HG02678 (cell line): Measurements from ENCODE around the gene NPRL2.

Experiments used
- ATAC-seq: cut with Tn5 transposase; IDR thresholded peaks from one replicate; pipeline ENCODE4 v1.9.1; 2021; ENCODE audit warnings: mild to moderate bottlenecking, moderate library complexity; ENCODE audit not compliant: unreplicated experiment

The NPRL2 gene

GRCh38 chr3:50327943-50328691 is 22.5 kb downstream of the NPRL2 start, which contains the start of gene TUSC2:
TUSC2 (minus strand) TSS chr3:50328223; CDS start chr3:50328099, 124 bp downstream.
- peak; percentile 94 for ATAC-seq

DNA sequence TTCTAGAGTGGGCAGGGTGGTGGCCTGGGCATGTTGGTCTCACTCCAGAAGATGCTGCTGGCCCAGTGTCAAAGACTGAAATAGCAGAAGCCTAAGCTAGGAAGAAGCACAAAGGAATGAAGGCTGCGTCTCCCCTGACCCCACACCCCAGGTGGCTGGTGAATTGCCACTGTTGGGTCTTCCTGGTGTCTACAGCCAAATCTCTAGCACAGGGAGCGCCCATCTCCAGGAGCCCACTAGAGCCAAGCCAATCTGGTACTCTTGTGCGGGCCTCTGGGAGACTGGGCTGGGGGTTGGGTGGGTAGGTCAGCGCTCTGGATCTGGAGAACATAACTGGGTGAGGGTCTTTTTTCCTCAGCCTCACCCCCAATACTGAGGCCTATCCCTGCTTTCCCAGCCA is 23.4 kb downstream of the NPRL2 start:
- ATAC-seq = no peak

DNA sequence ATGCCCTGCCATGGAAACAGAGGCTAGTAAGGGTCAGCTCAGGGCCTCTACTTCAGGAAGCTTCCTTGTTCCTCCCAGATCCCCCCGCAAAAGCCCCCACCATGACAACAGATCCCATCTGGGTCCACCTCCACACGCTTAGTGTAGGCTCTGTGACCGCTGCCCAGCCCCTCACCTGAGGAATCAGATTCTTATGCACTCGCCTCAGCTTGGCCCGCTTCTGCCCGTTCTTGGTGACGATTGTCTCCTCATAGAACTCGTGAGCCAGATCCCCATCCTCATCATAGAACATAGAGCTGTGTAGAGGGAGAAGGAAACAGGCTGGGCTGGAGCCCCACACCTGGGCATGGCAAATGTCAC is 24.4 kb downstream of the NPRL2 start:
- ATAC-seq = no peak

- ATAC-seq = no peak
Measured at GRCh38 chr3:50325497-50326181, 24.9 kb downstream of the NPRL2 start.

DNA sequence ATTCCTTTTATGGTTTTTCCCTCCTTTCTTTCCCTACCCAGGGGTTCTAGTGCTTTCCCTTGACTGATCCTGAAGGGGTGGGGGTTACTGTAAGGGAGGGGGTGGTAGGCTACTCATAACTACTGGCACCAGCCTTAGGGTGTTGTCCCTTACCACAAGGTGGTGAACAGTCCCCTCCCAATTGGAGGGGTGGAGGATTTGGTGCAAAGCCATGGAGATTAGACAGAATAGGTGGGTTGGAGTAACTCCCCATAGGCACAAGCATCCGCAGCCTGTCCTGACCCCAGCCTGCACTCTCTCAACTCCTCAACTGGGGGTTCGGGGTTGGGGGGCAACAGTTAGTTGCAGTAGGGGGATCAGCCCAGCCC is 25.5 kb downstream of the NPRL2 start:
- ATAC-seq = no peak

DNA sequence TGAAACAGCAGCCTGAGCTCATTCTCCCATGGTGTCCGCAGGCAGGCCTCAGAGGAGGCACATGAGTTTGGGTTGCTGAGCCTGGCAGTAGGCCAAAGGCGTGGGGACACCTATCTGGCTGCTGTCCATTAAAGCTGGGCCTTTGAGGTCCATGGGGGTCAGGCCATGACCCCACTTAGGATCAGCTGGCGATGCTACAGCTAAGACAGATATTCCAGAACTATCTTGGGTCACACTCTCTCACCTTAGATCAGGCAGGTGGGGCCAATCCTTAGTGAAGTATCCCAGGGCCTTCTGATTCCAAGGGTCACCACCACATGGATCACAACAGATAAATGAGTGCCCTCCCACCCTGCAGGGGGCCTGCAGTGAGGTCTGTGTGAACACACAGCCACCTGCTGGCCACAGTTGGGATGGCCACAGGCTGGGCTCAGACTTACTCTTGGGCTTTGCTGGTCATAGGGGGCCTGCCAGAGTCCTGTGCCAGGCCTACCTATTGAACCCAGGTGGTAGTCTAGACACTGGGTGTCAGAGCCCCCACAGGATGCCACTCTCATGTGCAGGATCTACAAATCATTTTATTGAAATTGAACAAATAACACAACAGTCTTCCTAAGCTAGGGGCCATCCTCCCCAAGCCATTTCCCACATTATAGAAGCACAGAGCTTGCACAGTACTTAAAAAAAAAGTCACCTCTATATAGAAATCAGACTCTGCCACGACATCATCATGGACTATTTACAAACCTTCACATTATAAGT is 26.0 kb downstream of the NPRL2 start:
- ATAC-seq = no peak

GRCh38 chr3:50323614-50324199 is 26.9 kb downstream of the NPRL2 start:
- no peak for ATAC-seq

DNA sequence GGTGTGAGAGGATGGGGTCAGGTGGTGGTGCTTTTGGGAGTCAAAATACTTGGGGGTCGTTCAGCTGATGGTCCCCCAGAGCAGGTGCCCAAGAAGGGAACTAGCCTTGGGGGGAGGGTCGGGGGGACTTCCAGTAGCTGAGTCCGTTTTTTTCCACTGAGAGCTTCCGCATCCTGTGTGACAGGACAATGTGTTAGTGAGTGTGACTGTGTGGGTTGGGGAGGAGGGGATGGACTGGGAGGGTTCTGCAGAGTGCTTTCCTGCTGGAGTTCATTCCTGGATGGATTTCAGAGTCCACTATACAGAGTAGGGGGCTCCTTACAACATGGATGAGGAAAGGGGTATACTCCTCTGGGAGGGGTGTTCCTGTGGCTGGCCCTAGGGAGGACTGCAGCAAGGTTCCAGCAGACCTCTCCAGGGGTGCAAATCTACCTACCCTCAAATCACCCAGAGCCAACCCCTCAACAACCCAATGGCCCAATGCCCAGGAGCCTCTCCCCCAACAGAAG is 27.4 kb downstream of the NPRL2 start:
- ATAC-seq = no peak

DNA sequence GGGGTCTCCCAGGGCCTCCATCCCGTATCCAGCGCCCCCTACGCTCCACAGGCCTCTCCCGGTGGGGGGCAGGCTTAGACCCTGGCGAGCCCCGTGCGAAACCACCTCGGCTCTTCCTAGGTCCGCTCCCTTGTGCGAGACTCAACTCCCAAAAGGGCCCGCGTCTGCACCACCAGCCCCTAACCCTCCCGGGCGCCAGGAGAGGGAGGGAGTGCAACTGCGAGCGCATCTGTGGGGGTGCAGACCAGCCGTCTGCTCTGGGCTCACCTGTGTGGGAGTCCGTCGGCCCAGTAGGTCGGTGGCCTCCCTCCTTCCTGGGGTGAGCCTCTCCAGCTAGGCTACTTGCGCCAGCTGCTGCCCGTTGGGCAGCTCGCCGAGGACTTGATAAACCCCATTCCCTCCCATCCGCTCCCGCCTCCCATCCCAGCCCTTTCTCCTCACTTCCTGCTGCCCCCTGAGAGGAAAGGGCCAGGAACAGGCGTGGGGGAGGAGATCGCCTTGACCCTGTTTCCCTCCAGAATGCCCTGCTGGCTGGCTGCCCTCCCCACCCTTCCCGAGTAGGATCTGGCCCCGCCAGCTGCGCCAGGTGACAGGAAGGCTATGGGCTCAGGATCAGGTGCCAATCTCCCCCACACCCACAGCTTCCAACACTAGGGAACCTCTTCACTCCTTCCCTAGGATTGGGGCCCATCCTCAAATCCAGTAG is 28.0 kb downstream of the NPRL2 start, which contains the start of gene HYAL2:
TSS of gene HYAL2 (minus strand) at position 360 of the 706 bp plus-strand sequence. CDS start 2,256 bp downstream, outside the sequence.
- ATAC-seq = no peak

- ATAC-seq = no peak
Measured at GRCh38 chr3:50322115-50322385, 28.5 kb downstream of the NPRL2 start.

DNA sequence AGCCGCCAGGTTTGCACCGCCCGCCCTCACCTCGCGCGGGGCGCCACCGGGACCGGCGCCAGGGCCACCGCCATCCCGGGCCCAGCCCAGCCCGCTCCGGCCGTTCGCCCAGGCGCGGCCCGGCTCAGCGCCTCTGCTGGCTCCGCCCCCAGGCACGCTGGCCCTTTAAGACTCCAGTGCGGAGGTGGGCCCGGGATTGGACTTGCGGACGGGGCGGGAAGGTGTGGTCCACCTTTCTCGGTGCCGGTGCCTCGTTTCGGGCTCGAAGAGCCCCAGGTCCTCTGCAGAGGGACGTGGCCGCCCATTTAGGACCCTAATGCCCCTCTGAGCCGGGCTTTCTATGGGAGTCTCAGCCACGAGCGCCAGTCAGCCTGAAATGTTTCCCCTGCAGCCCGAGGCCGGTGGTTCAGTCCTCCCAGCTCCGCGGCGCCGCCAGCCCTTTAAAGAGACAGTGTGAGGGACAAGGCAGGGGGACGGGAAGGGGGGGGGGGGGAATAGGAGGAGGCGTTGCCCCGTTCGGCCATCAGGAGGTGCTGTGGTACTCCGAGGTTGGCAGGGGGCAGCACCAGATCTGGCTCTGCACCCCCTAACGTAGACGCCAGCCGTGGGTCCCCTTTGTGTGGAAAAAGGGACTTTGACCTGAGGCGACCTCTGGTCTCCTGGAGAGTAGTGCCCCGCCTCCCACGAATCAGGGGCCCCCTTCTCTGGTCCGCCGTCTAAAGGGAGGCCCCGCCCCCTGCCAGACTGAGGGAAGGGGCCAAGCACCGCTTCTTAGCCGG is 29.1 kb downstream of the NPRL2 start:
- peak; percentile 83 for ATAC-seq

- peak; percentile 59 for ATAC-seq
Measured at GRCh38 chr3:50320853-50321335, 29.7 kb downstream of the NPRL2 start.

DNA sequence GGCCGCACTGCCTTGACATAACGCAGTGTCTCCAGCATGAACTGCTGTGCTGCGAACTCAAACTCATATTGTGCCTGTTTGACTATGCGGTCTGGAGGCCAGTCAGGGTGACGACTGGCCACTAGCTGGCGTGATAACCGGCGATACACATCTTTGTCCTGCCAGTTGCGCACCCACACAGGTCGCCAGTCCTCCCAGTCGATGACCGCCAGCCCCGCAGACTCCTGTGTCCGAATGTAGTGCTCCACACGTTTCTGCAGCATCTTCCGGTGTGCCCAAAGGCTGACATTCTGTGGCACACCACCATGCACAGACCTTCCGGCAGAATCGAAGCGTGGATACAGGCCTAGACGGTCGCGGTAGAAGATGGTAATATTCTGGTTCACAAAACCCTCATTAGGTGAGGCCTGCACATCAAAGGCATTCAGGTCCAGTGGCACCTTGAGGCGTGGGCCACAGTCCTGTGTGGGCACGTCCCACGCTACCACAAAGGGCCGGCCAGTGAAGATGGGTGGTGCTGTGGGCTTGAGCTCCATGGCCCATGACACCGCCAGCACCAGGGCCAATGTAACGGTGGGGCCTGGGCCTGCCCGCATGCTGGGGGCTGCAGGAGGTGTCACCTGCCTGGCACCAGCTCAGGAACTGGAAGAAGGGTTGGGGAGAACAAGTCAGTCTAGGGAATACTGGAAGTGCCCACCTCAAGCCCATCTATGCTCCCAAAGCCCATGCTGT is 30.5 kb downstream of the NPRL2 start:
- no peak for ATAC-seq

GRCh38 chr3:50319181-50319893 is 31.2 kb downstream of the NPRL2 start:
- no peak for ATAC-seq

DNA sequence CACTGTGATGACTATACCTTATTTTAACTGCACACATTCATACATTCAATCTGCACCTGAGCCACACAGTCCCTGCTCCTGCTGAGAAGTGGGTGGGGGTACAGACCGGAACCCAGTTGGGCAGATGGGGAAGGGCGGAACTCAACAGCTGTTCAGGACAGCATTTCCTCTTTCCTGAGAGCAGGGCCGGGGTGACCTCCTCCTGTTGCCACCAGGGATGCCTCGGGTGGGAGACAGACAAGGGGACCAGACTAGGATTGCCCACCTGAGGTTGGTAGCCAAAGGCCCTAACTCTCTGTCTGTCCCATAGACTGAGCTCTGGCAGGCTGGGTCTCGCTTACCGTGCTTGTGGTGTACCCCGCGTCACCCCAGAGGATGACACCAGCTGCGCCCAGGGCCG is 32.0 kb downstream of the NPRL2 start:
- ATAC-seq = no peak

DNA sequence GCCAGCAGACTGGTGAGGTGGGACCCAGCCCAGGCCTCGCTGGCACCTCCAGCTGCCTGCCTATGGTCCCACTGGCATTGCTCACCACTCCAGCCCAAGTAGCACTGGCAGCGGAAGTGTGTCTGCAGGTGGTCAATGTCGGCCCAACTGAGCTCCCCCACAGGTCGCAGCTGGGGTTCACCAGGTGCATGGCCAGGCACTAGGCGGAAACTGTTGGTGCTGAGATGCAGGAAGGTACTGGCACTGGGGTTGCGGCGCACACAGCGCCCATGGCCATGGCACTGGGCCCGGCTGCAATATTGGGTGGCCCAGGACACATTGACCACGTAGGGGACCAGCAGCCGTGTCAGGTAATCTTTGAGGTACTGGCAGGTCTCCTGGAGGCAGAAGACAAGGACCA is 32.4 kb downstream of the NPRL2 start:
- ATAC-seq = no peak

DNA sequence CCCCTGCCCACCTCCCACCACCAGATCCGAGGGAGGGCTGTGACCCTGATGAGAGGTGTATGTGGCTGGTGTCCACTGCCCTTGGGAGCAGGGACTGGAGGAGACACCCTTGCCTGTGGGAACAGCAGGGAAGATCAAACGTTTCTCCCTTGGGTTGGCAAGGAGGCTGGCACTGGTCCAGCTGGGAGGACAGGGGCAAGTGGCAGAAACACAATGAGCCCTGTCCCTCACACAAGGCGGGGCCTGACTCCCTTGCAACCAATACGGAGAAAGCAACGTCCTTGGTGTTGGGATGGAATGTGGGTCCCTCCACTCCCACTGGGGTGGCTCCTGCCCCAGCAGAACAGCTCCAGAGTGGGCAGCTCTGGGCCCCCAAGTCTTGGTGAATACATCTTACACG is 33.3 kb downstream of the NPRL2 start:
- ATAC-seq = no peak

DNA sequence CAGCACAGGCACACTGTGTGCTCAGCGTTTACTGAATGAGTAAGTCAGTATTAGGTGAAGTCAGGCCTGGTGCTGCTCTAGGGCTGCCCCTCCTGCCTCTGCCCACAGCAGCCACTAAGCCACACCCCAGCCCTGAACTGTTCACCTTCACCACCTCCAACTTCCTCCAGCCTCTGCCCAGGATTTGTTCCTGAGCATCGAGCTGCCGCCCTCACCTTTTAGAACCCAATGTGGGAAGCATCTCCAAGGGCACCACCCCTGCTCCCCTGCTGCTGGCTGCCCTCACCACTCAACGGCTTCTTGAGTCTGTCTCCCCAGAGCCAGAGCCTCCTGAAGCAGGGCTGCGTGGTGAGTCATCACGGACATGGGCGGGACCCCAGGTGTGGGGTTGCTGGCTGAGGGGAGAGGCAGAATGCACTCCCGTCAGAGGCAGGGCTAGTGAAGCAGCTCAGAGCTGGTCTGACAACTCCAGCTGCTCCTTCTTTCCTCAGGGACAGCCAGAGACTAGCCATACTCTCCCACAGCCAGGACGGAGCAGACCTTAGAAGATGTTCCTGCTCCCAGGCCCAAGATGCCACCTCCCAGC is 33.8 kb downstream of the NPRL2 start:
- no peak for ATAC-seq
